GM23338 (cell line): ENCODE data around the gene EXD3. TPM values are rescaled to one million over a fixed set of nuclear protein-coding genes. Genes with fewer than 3 reads are reported as not detected.

ENCODE experiments used
- ATAC-seq: fragments of 200-7000 bp; cut with Tn5 transposase; 3 replicates; pipeline ENCODE4 v1.9.1; 2020
- DNase-seq: peaks from one replicate; pipeline ENCODE4 v3.0.0-alpha.2; 2015; ENCODE audit warnings: low spot score
- H2AFZ ChIP-seq: fragments of 200-600 bp; sonication (generic); 2 replicates; pipeline ENCODE4 v1.8.0; 2016; ENCODE audit warnings: antibody characterized with exemption, mild to moderate bottlenecking, moderate library complexity
- H3F3A ChIP-seq: fragments of 200-600 bp; sonication (generic); replicated peaks from 2 replicates; pipeline ENCODE4 v1.8.0; 2017; ENCODE audit warnings: antibody characterized with exemption, mixed run types, low read depth
- H3K27ac ChIP-seq: fragments of 200-600 bp; sonication (generic); 2 replicates; pipeline ENCODE4 v1.6.1; 2016; ENCODE audit warnings: low read depth
- H3K27me3 ChIP-seq: fragments of 200-600 bp; sonication (generic); 2 replicates; pipeline ENCODE4 v1.8.0; 2016; ENCODE audit warnings: mild to moderate bottlenecking, mixed run types, moderate library complexity; ENCODE audit not compliant: insufficient read depth
- H3K36me3 ChIP-seq: fragments of 200-600 bp; sonication (generic); 2 replicates; pipeline ENCODE4 v1.8.0; 2016; ENCODE audit warnings: mild to moderate bottlenecking; ENCODE audit not compliant: insufficient read depth
- H3K4me1 ChIP-seq: fragments of 200-600 bp; sonication (generic); 2 replicates; pipeline ENCODE4 v1.8.0; 2016; ENCODE audit warnings: mild to moderate bottlenecking, moderate library complexity; ENCODE audit not compliant: insufficient read depth
- H3K4me2 ChIP-seq: fragments of 200-600 bp; sonication (generic); 2 replicates; pipeline ENCODE4 v1.7.1; 2017; ENCODE audit warnings: mixed run types
- H3K4me3 ChIP-seq: fragments of 200-600 bp; sonication (generic); 2 replicates; pipeline ENCODE4 v1.6.1; 2016; ENCODE audit warnings: mixed run types
- H3K79me2 ChIP-seq: fragments of 200-600 bp; sonication (generic); replicated peaks from 2 replicates; pipeline ENCODE4 v1.8.0; 2017; ENCODE audit warnings: mild to moderate bottlenecking; ENCODE audit not compliant: insufficient read depth
- H3K9me2 ChIP-seq: fragments of 200-600 bp; sonication (generic); 2 replicates; pipeline ENCODE4 v1.8.0; 2017; ENCODE audit not compliant: insufficient read depth
- H4K20me1 ChIP-seq: fragments of 200-600 bp; sonication (generic); replicated peaks from 2 replicates; pipeline ENCODE4 v1.8.0; 2017; ENCODE audit warnings: mild to moderate bottlenecking; ENCODE audit not compliant: insufficient read depth
- H3K27ac Mint-ChIP-seq: 2 replicates; pipeline ENCODE4 v1.8.0; 2020; ENCODE audit warnings: inconsistent platforms, mild to moderate bottlenecking, moderate library complexity, mixed read lengths
- H3K27me3 Mint-ChIP-seq: 3 replicates; pipeline ENCODE4 v1.8.0; 2022; ENCODE audit warnings: low read depth, mild to moderate bottlenecking, moderate library complexity, mixed read lengths, inconsistent platforms; ENCODE audit not compliant: insufficient read depth, poor library complexity
- H3K36me3 Mint-ChIP-seq: 3 replicates; pipeline ENCODE4 v1.8.0; 2021; ENCODE audit warnings: low read depth, mild to moderate bottlenecking, inconsistent platforms, moderate library complexity, mixed read lengths
- H3K4me1 Mint-ChIP-seq: 3 replicates; pipeline ENCODE4 v1.8.0; 2020; ENCODE audit warnings: mild to moderate bottlenecking, inconsistent platforms, mixed read lengths
- H3K4me3 Mint-ChIP-seq: 3 replicates; pipeline ENCODE4 v1.8.0; 2021; ENCODE audit warnings: moderate library complexity, mild to moderate bottlenecking, inconsistent platforms, mixed read lengths
- H3K9me3 Mint-ChIP-seq: 3 replicates; pipeline ENCODE4 v1.8.0; 2020; ENCODE audit warnings: moderate library complexity, mild to moderate bottlenecking, inconsistent platforms, mixed read lengths
- CREB1 ChIP-seq: fragments of 250-450 bp; sonication (Bioruptor Pico); IDR thresholded peaks from 2 replicates; pipeline ENCODE4 v1.5.0; 2020; ENCODE audit warnings: low read depth, mild to moderate bottlenecking, moderate library complexity
- EZH2 ChIP-seq: fragments of 200-600 bp; sonication (generic); IDR thresholded peaks from one replicate; pipeline ENCODE4 v1.8.0; 2017; ENCODE audit warnings: antibody characterized with exemption, mild to moderate bottlenecking, low read depth; ENCODE audit not compliant: unreplicated experiment
- EZH2phosphoT487 ChIP-seq: fragments of 200-600 bp; sonication (generic); IDR thresholded peaks from one replicate; pipeline ENCODE4 v1.8.1; 2018; ENCODE audit warnings: antibody characterized with exemption; ENCODE audit not compliant: unreplicated experiment
- NANOG ChIP-seq: IDR thresholded peaks from 2 replicates; pipeline ENCODE4 v1.6.1; 2016; ENCODE audit warnings: antibody characterized with exemption, borderline replicate concordance
- POLR2AphosphoS5 ChIP-seq: IDR thresholded peaks from 2 replicates; pipeline ENCODE4 v1.6.1; 2016; ENCODE audit warnings: antibody characterized with exemption, low read depth
- STAT1 ChIP-seq: IDR thresholded peaks from one replicate; pipeline ENCODE4 v1.6.1; 2016; ENCODE audit warnings: antibody characterized with exemption; ENCODE audit not compliant: unreplicated experiment
- ZNF114 ChIP-seq: fragments of 250-450 bp; sonication (Bioruptor Pico); IDR thresholded peaks from 2 replicates; pipeline ENCODE4 v1.5.0; 2020; ENCODE audit warnings: mild to moderate bottlenecking, moderate library complexity
- ZNF331 ChIP-seq: fragments of 250-450 bp; sonication (Bioruptor Pico); IDR thresholded peaks from 2 replicates; pipeline ENCODE4 v1.5.0; 2020; ENCODE audit warnings: low read depth, mild to moderate bottlenecking, moderate library complexity
- polyA plus RNA-seq: library from polyadenylated mRNA; unstranded; fragments of >200 nt; fragmentation: Nextera tagmentation; extraction: Ambion mirVana; gene quantifications from 2 replicates; pipeline ENCODE4 v1.2.1, GENCODE V29; 2016
- total RNA-seq: library from RNA; depleted of rRNA; stranded (reverse); fragments of >200 nt; shearing (Covaris generic); gene quantifications from 2 replicates; pipeline ENCODE4 v1.2.3, GENCODE V29; 2014
- TF ChIP-seq, protein P1 (sequence below): fragments of 250-450 bp; sonication (Bioruptor Pico); IDR thresholded peaks from 2 replicates; pipeline ENCODE4 v1.5.0; 2020; ENCODE audit warnings: mild to moderate bottlenecking, moderate library complexity
- TF ChIP-seq, protein P2 (sequence below): IDR thresholded peaks from one replicate; pipeline ENCODE4 v1.6.1; 2018; ENCODE audit warnings: antibody characterized with exemption; ENCODE audit not compliant: unreplicated experiment
- TF ChIP-seq, protein P3 (sequence below), 2 experiments: fragments of 200-600 bp in 1 of 2; sonication (generic) in 1 of 2; conservative IDR thresholded peaks; 2 replicates each; pipeline versions ENCODE4 v1.5.1 to v1.6.1; 2016 to 2017; ENCODE audit warnings: antibody characterized with exemption in 2 of 2, low read depth in 2 of 2, mild to moderate bottlenecking in 2 of 2, moderate library complexity in 1 of 2

The EXD3 gene
- total and polyA plus RNA-seq, 2 experiments from 2014 or later: 3.6 to 9.7 TPM

DNA sequence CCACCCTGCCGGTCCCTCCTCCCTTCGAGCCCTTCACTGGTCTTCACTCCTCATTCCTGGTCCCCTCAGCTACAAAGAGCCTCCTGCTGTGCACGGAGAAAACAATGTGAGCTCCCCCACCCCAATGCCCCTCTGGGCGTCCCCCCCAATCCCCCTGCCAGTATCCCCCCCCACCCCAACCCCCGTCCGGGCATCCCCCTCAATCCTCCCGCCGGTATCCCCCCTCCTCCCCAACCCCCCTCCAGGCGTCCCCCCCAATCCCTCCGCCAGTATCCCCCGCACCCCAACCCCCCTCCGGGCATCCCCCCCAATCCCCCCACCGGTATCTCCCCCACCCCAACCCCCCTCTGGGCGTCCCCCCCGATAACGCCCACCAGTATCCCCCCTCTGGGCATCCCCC lies 42.8 kb downstream of the EXD3 start (continued):
- TF ChIP-seq, protein P1, sequence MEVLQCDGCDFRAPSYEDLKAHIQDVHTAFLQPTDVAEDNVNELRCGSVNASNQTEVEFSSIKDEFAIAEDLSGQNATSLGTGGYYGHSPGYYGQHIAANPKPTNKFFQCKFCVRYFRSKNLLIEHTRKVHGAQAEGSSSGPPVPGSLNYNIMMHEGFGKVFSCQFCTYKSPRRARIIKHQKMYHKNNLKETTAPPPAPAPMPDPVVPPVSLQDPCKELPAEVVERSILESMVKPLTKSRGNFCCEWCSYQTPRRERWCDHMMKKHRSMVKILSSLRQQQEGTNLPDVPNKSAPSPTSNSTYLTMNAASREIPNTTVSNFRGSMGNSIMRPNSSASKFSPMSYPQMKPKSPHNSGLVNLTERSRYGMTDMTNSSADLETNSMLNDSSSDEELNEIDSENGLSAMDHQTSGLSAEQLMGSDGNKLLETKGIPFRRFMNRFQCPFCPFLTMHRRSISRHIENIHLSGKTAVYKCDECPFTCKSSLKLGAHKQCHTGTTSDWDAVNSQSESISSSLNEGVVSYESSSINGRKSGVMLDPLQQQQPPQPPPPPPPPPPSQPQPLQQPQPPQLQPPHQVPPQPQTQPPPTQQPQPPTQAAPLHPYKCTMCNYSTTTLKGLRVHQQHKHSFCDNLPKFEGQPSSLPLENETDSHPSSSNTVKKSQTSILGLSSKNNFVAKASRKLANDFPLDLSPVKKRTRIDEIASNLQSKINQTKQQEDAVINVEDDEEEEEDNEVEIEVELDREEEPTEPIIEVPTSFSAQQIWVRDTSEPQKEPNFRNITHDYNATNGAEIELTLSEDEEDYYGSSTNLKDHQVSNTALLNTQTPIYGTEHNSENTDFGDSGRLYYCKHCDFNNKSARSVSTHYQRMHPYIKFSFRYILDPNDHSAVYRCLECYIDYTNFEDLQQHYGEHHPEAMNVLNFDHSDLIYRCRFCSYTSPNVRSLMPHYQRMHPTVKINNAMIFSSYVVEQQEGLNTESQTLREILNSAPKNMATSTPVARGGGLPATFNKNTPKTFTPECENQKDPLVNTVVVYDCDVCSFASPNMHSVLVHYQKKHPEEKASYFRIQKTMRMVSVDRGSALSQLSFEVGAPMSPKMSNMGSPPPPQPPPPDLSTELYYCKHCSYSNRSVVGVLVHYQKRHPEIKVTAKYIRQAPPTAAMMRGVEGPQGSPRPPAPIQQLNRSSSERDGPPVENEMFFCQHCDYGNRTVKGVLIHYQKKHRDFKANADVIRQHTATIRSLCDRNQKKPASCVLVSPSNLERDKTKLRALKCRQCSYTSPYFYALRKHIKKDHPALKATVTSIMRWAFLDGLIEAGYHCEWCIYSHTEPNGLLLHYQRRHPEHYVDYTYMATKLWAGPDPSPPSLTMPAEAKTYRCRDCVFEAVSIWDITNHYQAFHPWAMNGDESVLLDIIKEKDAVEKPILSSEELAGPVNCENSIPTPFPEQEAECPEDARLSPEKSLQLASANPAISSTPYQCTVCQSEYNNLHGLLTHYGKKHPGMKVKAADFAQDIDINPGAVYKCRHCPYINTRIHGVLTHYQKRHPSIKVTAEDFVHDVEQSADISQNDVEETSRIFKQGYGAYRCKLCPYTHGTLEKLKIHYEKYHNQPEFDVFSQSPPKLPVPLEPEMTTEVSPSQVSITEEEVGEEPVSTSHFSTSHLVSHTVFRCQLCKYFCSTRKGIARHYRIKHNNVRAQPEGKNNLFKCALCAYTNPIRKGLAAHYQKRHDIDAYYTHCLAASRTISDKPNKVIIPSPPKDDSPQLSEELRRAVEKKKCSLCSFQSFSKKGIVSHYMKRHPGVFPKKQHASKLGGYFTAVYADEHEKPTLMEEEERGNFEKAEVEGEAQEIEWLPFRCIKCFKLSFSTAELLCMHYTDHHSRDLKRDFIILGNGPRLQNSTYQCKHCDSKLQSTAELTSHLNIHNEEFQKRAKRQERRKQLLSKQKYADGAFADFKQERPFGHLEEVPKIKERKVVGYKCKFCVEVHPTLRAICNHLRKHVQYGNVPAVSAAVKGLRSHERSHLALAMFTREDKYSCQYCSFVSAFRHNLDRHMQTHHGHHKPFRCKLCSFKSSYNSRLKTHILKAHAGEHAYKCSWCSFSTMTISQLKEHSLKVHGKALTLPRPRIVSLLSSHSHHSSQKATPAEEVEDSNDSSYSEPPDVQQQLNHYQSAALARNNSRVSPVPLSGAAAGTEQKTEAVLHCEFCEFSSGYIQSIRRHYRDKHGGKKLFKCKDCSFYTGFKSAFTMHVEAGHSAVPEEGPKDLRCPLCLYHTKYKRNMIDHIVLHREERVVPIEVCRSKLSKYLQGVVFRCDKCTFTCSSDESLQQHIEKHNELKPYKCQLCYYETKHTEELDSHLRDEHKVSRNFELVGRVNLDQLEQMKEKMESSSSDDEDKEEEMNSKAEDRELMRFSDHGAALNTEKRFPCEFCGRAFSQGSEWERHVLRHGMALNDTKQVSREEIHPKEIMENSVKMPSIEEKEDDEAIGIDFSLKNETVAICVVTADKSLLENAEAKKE (CRISPR knock-in tag): no peak
- TF ChIP-seq STAT1: no peak

DNA sequence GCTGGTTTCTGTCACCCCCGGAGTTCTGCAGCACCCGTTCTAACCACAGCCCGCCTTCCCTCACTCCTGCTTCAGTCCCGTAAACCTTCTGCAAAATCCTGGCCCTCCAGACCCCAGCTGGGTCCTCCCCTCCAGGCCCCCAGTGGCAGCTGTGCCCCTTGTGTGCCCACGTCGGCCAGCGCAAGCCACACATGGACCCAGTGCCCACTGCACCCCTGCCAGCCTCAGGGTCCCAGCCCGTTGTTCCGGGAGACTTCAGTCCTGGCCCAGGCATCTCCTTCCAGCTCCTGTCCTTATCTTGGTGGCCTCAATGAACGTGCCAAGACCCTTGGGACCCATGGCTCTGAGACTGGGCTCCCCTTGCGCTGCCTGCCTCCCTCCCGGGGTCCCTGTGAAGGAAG lies 43.2 kb downstream of the EXD3 start:
- H4K20me1 ChIP-seq: no peaks in the 10 kb centered on the region
- no peaks in the 10 kb centered on the region for H3K79me2 ChIP-seq
- DNase-seq: no peak
- H3K4me1 Mint-ChIP-seq: peaks cover 2% of the 10 kb centered on the region; the same call in 2 of the 3 replicates
- no peaks in the 10 kb centered on the region for H3K9me2 ChIP-seq
- no peaks in the 10 kb centered on the region for H3F3A ChIP-seq
- peaks cover 9% of the 10 kb centered on the region; the same call in 2 of the 3 replicates for H3K36me3 Mint-ChIP-seq
- ATAC-seq: no peak
- no peak overlapping the region for H3K4me3 ChIP-seq
- no peak overlapping the region for H2AFZ ChIP-seq
- no peaks in the 10 kb centered on the region for H3K36me3 ChIP-seq
- no peak overlapping the region for H3K4me3 Mint-ChIP-seq
- H3K27ac Mint-ChIP-seq: no peak overlapping the region
- H3K27me3 ChIP-seq: peaks cover 4% of the 10 kb centered on the region
- no peak overlapping the region for H3K27ac ChIP-seq
- H3K27me3 Mint-ChIP-seq: peaks cover 12% of the 10 kb centered on the region
- H3K4me2 ChIP-seq: no peak overlapping the region
- H3K9me3 Mint-ChIP-seq: peaks cover 15% of the 10 kb centered on the region
- H3K4me1 ChIP-seq: no peaks in the 10 kb centered on the region
- TF ChIP-seq POLR2AphosphoS5 (no peak), EZH2phosphoT487 (no peak), ZNF331 (CRISPR knock-in tag) (no peak), EZH2 (no peak), ZNF114 (CRISPR knock-in tag) (no peak), STAT1 (no peak), CREB1 (no peak), NANOG (no peak)
- TF ChIP-seq, protein P2, sequence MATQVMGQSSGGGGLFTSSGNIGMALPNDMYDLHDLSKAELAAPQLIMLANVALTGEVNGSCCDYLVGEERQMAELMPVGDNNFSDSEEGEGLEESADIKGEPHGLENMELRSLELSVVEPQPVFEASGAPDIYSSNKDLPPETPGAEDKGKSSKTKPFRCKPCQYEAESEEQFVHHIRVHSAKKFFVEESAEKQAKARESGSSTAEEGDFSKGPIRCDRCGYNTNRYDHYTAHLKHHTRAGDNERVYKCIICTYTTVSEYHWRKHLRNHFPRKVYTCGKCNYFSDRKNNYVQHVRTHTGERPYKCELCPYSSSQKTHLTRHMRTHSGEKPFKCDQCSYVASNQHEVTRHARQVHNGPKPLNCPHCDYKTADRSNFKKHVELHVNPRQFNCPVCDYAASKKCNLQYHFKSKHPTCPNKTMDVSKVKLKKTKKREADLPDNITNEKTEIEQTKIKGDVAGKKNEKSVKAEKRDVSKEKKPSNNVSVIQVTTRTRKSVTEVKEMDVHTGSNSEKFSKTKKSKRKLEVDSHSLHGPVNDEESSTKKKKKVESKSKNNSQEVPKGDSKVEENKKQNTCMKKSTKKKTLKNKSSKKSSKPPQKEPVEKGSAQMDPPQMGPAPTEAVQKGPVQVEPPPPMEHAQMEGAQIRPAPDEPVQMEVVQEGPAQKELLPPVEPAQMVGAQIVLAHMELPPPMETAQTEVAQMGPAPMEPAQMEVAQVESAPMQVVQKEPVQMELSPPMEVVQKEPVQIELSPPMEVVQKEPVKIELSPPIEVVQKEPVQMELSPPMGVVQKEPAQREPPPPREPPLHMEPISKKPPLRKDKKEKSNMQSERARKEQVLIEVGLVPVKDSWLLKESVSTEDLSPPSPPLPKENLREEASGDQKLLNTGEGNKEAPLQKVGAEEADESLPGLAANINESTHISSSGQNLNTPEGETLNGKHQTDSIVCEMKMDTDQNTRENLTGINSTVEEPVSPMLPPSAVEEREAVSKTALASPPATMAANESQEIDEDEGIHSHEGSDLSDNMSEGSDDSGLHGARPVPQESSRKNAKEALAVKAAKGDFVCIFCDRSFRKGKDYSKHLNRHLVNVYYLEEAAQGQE: no peak
- TF ChIP-seq, protein P3, sequence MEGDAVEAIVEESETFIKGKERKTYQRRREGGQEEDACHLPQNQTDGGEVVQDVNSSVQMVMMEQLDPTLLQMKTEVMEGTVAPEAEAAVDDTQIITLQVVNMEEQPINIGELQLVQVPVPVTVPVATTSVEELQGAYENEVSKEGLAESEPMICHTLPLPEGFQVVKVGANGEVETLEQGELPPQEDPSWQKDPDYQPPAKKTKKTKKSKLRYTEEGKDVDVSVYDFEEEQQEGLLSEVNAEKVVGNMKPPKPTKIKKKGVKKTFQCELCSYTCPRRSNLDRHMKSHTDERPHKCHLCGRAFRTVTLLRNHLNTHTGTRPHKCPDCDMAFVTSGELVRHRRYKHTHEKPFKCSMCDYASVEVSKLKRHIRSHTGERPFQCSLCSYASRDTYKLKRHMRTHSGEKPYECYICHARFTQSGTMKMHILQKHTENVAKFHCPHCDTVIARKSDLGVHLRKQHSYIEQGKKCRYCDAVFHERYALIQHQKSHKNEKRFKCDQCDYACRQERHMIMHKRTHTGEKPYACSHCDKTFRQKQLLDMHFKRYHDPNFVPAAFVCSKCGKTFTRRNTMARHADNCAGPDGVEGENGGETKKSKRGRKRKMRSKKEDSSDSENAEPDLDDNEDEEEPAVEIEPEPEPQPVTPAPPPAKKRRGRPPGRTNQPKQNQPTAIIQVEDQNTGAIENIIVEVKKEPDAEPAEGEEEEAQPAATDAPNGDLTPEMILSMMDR (conservative IDR thresholded peaks at IDR 0.05; ENCODE audit: low read depth in 2 of 2): no peak
